Measurements from ENCODE around the gene TNFSF11.

- TF ChIP-seq CTCF (IDR thresholded peaks at IDR 0.05; ENCODE audit: low read depth, low read length) (no peak), EZH2phosphoT487 (IDR thresholded peaks at IDR 0.05; ENCODE audit: low read depth) (no peak)
Observed at GRCh38 chr13:42649831-42650230, 75.9 kb downstream of the TNFSF11 start.
